A549 (cell line): Measurements from ENCODE around the gene DDI1.
"Not testable (repeated sequence)": the region's sequence is repeated elsewhere in the genome, so short reads cannot be mapped to it uniquely, and the experiment has no call there.

Source experiments
- CHD2 ChIP-seq: fragments of 150-350 bp; IDR thresholded peaks from 2 replicates; pipeline ENCODE4 v1.6.1; 2014; ENCODE audit warnings: low read length; ENCODE audit not compliant: partially characterized antibody
- EP300 ChIP-seq, 2 experiments: fragments of >200 bp; sonication (Bioruptor Twin); formaldehyde crosslinking; IDR thresholded peaks; 2 replicates in 1 of 2; 3 replicates in 1 of 2; pipeline ENCODE4 v1.6.1; 2016 to 2017
- HMGXB4 ChIP-seq: fragments of 250-450 bp; sonication (Bioruptor Pico); IDR thresholded peaks from 2 replicates; pipeline ENCODE4 v1.5.0; 2021; ENCODE audit warnings: mild to moderate bottlenecking, moderate library complexity, borderline replicate concordance
- RNF2 ChIP-seq: fragments of 200-600 bp; sonication (generic); IDR thresholded peaks from 2 replicates; pipeline ENCODE4 v1.6.1; 2016; ENCODE audit warnings: low read depth, mild to moderate bottlenecking, antibody characterized with exemption, moderate library complexity, borderline replicate concordance
- TF ChIP-seq, protein P1 (sequence below): fragments of >200 bp; sonication (Bioruptor Twin); formaldehyde crosslinking; IDR thresholded peaks from 3 replicates; pipeline ENCODE4 v1.5.1; 2016

- not testable (repeated sequence) for TF ChIP-seq EP300 (IDR thresholded peaks at IDR 0.05); CHD2; HMGXB4; RNF2
- TF ChIP-seq, protein P1, sequence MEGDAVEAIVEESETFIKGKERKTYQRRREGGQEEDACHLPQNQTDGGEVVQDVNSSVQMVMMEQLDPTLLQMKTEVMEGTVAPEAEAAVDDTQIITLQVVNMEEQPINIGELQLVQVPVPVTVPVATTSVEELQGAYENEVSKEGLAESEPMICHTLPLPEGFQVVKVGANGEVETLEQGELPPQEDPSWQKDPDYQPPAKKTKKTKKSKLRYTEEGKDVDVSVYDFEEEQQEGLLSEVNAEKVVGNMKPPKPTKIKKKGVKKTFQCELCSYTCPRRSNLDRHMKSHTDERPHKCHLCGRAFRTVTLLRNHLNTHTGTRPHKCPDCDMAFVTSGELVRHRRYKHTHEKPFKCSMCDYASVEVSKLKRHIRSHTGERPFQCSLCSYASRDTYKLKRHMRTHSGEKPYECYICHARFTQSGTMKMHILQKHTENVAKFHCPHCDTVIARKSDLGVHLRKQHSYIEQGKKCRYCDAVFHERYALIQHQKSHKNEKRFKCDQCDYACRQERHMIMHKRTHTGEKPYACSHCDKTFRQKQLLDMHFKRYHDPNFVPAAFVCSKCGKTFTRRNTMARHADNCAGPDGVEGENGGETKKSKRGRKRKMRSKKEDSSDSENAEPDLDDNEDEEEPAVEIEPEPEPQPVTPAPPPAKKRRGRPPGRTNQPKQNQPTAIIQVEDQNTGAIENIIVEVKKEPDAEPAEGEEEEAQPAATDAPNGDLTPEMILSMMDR: not testable (repeated sequence)
These were observed 10.4 kb downstream of the DDI1 start for GRCh38 chr11:104046858-104047257.
